ENCODE measurements around the gene MLXIPL.

DNA sequence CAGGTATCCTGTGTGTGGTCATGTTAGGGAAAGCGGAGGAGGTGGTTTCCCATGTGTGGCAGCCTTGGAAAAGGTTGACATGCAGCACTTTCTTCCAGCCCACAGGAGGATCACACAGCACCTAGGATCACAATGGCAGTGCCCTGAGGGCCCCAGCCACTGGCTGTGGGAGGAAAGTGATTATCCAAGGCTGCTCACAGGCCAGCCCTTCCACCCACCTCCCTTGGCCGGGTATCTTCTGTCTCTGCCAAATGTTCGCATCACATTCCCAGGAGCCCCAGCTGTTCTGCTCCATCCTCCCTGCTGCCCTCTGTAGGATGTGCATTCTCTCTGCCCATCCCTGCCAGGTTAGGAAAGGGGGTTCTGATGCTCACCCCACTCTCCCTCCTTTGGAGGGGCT, 2.5 kb upstream of the MLXIPL start:
- no peak for TF ChIP-seq POLR2AphosphoS5 (IDR thresholded peaks at IDR 0.05; ENCODE audit: borderline replicate concordance, low read depth, low read length)
- no peak for TF ChIP-seq FOXP2 (optimal IDR thresholded peaks at IDR 0.05; ENCODE audit: control extremely low read depth, extremely low read length, insufficient read depth)
